ENCODE measurements around the gene RTKN. TPM values are rescaled to one million over a fixed set of nuclear protein-coding genes. Genes with fewer than 3 reads are reported as not detected.
"Not testable (repeated sequence)": the region's sequence is repeated elsewhere in the genome, so short reads cannot be mapped to it uniquely, and the experiment has no call there.

RTKN gene, protein sequence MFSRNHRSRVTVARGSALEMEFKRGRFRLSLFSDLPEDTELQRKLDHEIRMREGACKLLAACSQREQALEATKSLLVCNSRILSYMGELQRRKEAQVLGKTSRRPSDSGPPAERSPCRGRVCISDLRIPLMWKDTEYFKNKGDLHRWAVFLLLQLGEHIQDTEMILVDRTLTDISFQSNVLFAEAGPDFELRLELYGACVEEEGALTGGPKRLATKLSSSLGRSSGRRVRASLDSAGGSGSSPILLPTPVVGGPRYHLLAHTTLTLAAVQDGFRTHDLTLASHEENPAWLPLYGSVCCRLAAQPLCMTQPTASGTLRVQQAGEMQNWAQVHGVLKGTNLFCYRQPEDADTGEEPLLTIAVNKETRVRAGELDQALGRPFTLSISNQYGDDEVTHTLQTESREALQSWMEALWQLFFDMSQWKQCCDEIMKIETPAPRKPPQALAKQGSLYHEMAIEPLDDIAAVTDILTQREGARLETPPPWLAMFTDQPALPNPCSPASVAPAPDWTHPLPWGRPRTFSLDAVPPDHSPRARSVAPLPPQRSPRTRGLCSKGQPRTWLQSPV
- 10 to 100 TPM; 36.1 to 80.8 TPM for total RNA-seq

DNA sequence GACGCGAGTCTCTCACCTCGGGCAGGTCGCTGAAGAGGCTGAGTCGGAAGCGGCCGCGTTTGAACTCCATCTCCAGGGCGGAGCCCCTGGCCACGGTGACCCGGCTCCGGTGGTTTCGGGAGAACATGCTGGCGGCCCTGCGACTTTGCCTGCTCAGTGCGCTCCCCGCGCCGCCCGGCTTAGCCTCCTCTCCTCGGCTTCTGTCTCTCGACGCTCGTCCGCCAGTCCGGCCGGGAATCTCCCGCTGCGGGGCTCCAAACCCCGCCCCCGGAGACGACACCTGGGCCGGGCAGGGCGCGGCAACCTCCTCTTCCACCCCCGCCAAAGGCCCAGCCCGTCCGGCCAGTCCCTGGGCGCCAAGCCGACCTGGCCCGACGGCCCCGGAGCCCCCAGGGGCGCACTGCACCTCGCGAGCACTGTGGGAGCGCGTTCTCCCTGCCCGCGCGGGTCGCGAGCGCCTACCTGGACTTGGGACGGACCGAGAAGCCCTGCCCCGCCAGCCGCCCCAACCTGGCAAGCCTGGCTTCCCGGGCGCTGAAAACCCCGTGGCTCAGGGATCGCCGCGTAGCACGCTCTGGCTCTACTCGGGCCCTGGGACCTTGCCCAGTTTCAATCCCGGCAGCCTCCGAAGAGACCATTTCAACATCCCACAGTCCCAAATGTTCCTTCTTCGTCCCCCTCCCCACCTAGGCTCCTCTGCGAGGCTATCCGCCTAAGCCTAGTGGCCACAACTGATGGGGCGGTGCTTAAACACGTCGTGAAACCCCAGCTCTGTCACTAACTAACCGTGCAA is at the start of gene RTKN:
Gene RTKN, minus strand, starts transcription at position 248 of the 793 bp plus-strand sequence. Its CDS starts 121 bp downstream, at position 127.
- Histone ChIP-seq H3K9me3 (no peaks in the 10 kb centered on the region), H3K27ac (peak within 1 kb of the TSS; percentile 95 to 98 (median 96)), H3K4me3 (peak within 1 kb of the TSS; percentile 26 to 45), H3K36me3 (replicated peaks in 1 of 2; ENCODE audit: insufficient read depth in 1 of 2, low read depth in 2 of 2) (no peaks in the 10 kb centered on the region), H3K27me3 (no peaks in the 10 kb centered on the region), H3K4me1 (peaks cover 34% of the 10 kb centered on the region)
- peak; percentile 75 to 96 (median 92) for TF ChIP-seq POLR2A (IDR thresholded peaks at IDR 0.05)
- TF ChIP-seq, protein P1, sequence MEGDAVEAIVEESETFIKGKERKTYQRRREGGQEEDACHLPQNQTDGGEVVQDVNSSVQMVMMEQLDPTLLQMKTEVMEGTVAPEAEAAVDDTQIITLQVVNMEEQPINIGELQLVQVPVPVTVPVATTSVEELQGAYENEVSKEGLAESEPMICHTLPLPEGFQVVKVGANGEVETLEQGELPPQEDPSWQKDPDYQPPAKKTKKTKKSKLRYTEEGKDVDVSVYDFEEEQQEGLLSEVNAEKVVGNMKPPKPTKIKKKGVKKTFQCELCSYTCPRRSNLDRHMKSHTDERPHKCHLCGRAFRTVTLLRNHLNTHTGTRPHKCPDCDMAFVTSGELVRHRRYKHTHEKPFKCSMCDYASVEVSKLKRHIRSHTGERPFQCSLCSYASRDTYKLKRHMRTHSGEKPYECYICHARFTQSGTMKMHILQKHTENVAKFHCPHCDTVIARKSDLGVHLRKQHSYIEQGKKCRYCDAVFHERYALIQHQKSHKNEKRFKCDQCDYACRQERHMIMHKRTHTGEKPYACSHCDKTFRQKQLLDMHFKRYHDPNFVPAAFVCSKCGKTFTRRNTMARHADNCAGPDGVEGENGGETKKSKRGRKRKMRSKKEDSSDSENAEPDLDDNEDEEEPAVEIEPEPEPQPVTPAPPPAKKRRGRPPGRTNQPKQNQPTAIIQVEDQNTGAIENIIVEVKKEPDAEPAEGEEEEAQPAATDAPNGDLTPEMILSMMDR (IDR thresholded peaks at IDR 0.05): peak in 5 of 7 experiments; percentile 13 to 52 (median 38)
- peak; percentile 67 for ATAC-seq
- peak; percentile 79 to 86 (median 83) for DNase-seq
- intact Hi-C loops (cut with DNase I): no loop called here
- WGBS, 2 donors: 3 to 7% methylated on average over 11 to 73 of the region's 75 CpGs

DNA sequence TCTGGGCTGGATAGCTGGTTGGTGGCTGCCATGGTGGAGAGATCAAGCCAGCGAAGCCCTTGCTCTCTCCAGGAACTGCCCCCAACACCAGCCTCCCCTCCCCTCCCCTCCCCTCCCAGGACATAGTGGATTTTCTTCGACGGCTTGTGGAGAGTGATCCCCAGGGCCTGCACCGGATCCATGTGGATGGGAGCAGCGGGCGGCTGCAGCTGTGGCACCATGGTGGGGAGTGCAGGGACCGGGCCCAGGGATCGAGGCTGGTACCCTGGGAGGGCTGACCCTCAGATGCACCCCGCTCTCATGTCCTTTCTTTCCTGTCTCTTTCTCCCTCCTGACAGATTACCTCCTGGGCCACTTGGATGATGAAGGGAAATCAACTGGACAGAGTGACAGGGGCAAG is 48.2 kb upstream of the RTKN start:
- Histone ChIP-seq H3K4me3 (no peak overlapping the region), H3K27me3 (no peaks in the 10 kb centered on the region), H3K27ac (no peak overlapping the region), H3K9me3 (no peaks in the 10 kb centered on the region), H3K36me3 (replicated peaks in 1 of 2; ENCODE audit: insufficient read depth in 1 of 2, low read depth in 2 of 2) (peaks cover 0 to 28% of the 10 kb centered on the region in 2 donors), H3K4me1 (no peaks in the 10 kb centered on the region)
- WGBS, 2 donors: 94 to 96% methylated on average over 7 to 9 of the region's 9 CpGs
- ATAC-seq: no peak
- TF ChIP-seq POLR2A (IDR thresholded peaks at IDR 0.05): no peak
- TF ChIP-seq, protein P1 (IDR thresholded peaks at IDR 0.05): no peak
- intact Hi-C loops (cut with DNase I): loop anchor here (5.0 kb wide), 3 partner anchors 37 to 97 kb away; partner anchors contain the start of genes AUP1, DQX1 and HTRA2
- no peak for DNase-seq

DNA sequence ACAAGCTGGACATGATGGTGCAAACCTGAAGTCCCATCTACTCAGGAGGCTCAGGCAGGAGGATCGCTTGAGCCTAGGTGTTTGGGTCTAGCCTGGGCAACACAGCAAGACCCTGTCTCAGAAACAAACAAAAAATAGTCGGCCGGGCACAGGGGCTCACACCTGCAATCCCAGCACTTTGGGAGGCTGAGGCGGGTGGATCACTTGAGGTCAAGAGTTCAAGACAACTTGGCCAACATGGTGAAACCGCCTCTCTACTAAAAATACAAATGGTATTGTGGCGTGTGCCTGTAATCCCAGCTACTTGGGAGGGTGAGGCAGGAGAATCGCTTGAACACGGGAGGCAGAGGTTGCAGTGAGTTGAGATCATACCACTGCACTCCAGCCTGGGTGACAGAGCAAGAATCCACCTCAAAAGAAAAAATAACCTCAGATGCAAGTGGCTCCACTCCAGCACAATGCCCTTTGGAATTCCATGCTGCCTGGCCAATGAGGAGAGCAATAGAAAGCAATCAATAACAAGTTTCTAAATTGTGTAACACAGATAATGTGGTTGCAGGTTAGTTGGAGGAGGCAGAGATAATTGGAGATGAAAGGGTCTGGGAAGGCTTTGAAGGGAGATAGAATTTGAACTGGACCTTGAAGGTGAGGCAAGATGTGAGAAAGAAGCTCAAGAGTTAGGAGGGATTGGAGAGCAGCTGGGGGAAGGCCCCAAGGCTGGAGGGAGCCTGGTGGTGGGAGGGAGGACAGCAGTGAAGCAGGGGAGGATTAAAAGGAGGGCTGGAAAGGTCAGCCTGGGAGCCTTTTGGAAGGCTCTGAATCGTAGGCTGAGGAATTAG is 47.1 kb upstream of the RTKN start:
- DNase-seq: no peak
- H3K4me3 ChIP-seq: no peak overlapping the region
- intact Hi-C loops (cut with DNase I): loop anchor here (5.0 kb wide), 1 partner anchor 88 kb away; no protein-coding TSS in a partner anchor
- TF ChIP-seq, protein P1 (IDR thresholded peaks at IDR 0.05): no peak
- no peak for TF ChIP-seq POLR2A (IDR thresholded peaks at IDR 0.05)
- peaks cover 0 to 28% of the 10 kb centered on the region in 2 donors for H3K36me3 ChIP-seq (replicated peaks in 1 of 2; ENCODE audit: insufficient read depth in 1 of 2, low read depth in 2 of 2)
- peaks cover 3% of the 10 kb centered on the region for H3K4me1 ChIP-seq
- no peaks in the 10 kb centered on the region for H3K9me3 ChIP-seq
- H3K27me3 ChIP-seq: no peaks in the 10 kb centered on the region
- 84 to 90% methylated on average over 9 of the region's 9 CpGs for WGBS, 2 donors
- no peak overlapping the region for H3K27ac ChIP-seq
- no peak for ATAC-seq

DNA sequence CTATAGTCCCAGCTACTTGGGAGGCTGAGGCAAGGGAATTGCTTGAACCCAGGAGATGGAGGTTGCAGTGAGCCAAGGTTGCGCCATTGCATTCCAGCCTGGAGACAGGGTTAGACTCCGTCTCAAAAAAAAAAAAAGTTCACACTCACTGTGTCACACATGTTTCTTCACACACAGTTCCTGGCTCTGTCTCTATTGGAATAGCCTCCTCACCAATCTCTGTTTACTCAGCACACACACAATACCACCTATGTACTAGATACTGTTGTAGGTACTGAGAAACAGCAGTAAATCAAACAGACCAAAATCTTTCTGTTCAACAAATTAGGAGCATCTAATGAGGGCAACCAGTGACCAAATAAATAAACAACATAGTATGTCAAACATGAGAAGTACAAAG is 44.4 kb upstream of the RTKN start:
- WGBS, 2 donors: 68 to 69% methylated on average over 2 of the region's 2 CpGs
- ATAC-seq (no peak), DNase-seq (no peak)
- Histone ChIP-seq H3K36me3 (replicated peaks in 1 of 2; ENCODE audit: insufficient read depth in 1 of 2, low read depth in 2 of 2) (peaks cover 0 to 7% of the 10 kb centered on the region in 2 donors), H3K27ac (no peak overlapping the region), H3K27me3 (no peaks in the 10 kb centered on the region), H3K4me1 (peaks cover 20% of the 10 kb centered on the region), H3K4me3 (no peak overlapping the region), H3K9me3 (no peaks in the 10 kb centered on the region)
- no peak for TF ChIP-seq POLR2A (IDR thresholded peaks at IDR 0.05)
- TF ChIP-seq, protein P1 (IDR thresholded peaks at IDR 0.05): no peak
- intact Hi-C loops (cut with DNase I): loop anchor here (5.0 kb wide), 1 partner anchor 91 kb away; no protein-coding TSS in a partner anchor

DNA sequence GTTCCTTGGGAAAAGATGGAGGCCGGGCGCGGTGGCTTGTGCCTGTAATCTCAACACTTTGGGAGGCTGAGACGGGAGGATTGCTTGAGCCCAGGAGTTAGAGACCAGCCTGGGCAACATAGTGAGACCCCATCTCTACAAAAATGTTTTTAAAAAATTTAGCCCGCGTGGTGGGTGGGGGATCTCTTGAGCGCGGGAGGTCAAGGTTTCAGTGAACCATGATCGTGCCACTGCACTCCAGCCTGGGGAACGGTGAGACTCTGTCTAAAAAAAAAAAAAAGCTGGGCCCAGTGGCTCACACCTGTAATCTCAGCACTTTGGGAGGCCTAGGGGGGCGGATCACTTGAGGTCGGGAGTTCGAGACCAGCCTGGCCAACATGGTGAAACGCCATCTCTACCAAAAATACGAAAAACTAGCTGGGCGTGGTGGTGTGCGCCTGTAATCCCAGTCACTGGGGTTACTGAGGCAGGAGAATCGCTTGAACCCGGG is 42.0 kb upstream of the RTKN start:
- Histone ChIP-seq H3K4me1 (peaks cover 27% of the 10 kb centered on the region), H3K27ac (peak overlapping the region in 1 of 4 donors; percentile 74), H3K4me3 (peak overlapping the region; percentile 35 to 67)
- H3K27me3 ChIP-seq; DNase-seq; H3K9me3 ChIP-seq; H3K36me3 ChIP-seq (replicated peaks in 1 of 2; ENCODE audit: insufficient read depth in 1 of 2, low read depth in 2 of 2); intact Hi-C loops (cut with DNase I); ATAC-seq: not testable (repeated sequence)
- 69 to 77% methylated on average over 19 of the region's 19 CpGs for WGBS, 2 donors
